ENCODE results near the gene ALDH4A1.

DNA sequence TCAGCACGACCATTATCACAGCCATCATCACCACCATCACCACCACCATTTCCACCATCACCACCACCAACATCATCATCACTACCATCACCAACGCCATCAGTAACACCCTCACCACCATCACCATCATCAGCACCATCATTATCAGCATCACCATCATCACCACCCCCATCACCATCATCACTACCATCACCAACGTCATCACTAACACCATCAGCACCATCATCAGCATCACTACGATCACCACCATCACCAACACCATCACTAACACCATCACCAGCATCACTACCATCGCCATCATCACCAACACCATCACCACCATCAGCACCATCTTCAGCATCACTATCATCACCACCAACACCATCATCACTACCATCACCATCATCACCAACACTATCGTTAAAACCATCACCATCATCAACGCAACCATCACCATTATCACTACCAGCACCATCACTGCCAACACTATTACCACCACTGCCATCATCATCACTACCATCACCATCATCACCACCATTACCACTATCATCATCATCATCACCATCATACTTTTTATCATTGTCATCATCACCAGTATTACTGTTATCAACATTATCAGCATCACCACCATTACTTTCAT lies 44.2 kb downstream of the ALDH4A1 start:
- TF ChIP-seq POLR2AphosphoS5 (IDR thresholded peaks at IDR 0.05; ENCODE audit: low read depth, low read length) = no peak
- TF ChIP-seq TAF1 (IDR thresholded peaks at IDR 0.05; ENCODE audit: borderline replicate concordance, low read depth, low read length) = no peak
